GM19035 (cell line): ENCODE results near the gene FAM89A.
A peak's percentile ranks its signal among the peaks of the same experiment; 100 is the strongest.

Source experiments
- ATAC-seq: cut with Tn5 transposase; IDR thresholded peaks from one replicate; pipeline ENCODE4 v1.9.1; 2021; ENCODE audit not compliant: unreplicated experiment

The FAM89A gene

DNA sequence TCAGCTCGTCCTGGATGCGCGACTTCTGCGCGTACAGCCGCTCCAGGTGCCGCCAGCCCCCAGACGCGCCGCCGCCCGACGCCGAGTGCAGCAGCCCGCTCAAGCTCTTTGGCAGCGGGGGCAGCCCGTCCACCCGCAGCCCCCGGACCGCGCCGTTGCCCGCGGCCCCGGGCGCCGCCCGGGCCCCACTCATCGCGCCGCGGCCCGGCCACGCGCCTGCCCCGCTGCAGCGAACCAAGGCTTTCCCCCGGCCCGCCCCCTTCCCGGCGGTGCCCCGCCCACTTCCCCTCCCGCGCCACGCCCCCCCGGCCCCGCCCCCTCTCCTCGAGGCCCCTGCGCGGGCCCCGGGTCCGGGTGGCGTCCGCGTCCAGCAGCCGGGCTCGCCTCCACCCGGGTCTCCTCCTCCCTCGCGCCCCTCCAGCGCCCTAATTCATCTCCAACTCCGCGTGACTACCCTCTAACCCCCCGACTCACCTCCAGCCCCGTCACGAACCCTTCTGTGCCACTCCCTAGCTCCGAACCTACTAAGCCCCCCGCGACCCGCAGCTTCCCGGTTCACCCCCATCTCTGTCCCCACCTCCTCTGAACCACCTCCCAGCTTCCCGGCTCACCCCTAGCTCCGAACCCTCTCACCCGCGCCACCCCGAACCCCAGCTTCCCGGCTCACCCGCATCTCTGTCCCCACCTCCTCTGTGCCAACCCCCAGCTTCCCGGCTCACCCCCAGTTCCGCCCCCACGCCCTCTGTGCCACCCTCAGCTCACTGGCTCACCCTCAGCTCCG is at the start of gene FAM89A:
FAM89A (minus strand) TSS at position 236 of the 781 bp plus-strand sequence; CDS start at position 193, 43 bp downstream.
- ATAC-seq, result peak; percentile 71

DNA sequence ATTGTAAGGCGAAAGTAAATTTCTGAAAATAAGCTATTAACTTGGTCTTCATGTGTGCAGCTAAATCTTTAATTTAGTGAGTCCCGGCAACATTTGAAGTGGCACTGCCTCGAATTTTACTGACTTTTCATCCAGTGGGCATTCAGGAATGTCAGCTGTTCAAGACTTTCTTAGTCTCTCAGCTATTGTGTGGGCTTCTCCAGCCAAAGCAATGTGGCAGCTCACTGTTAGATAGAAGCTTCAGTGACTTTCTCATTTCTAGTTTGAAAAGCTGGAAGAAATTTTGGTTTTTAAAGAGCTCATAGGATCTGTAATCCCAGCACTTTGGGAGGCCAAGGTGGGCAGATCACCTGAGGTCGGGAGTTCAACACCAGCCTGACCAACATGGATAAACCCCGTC is 44.3 kb upstream of the FAM89A start:
- ATAC-seq, result no peak

DNA sequence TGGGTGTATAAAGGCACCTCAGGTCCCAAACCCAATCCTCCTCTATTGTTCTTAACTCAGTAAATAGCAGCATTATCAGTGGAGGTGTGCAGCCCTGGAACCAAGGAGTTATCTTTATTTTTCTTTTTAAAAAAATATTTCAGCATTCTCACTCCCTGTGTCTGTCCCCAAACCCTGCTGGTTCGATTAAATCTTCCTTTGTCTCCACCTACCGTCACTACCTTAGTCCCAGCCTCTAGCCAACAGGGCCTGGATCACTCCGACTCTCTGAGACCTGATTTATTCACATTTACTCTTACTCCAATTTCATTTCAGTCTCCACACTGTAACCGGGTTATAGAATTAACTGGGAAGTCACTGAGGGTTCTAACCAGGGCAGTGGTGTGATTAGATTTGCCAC is 39.1 kb upstream of the FAM89A start:
- no peak for ATAC-seq

DNA sequence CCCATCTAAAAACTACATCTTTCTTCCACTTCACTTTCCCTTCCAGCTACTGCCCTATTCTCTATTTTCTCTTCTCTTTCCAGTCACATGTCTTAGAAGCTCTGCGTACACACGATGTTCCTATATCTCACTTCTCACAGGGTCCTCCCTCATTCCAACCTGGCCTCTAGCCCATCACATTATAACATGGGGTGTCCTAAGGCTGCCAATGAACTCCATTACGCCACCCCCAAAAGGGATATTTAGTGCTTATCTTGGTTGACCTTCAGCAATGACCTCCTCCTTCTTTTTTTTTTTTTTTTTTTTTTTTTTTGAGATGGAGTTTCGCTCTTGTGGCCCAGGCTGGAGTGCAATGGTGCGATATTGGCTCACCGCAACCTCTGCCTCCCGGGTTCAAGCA is 38.2 kb upstream of the FAM89A start:
- ATAC-seq, result no peak

DNA sequence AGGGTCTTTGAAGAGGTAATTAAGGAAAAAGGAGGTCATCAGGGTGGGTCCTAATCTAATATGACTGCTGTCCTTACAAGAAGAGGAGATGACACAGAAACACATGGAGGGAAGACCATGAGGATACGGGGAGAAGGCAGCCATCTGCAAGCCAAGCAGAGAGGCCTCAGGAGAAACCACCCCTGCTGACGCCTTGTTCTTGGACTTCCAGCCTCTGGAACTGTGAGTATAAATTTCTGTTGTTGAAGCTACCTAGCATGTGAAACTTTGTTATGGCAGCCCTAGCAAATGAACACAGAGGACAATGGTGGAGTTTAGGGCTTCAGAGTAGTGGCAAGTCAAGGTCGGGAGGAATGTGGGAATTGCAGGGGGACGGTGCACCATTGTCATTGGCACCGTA is 36.7 kb upstream of the FAM89A start:
- ATAC-seq, result no peak

DNA sequence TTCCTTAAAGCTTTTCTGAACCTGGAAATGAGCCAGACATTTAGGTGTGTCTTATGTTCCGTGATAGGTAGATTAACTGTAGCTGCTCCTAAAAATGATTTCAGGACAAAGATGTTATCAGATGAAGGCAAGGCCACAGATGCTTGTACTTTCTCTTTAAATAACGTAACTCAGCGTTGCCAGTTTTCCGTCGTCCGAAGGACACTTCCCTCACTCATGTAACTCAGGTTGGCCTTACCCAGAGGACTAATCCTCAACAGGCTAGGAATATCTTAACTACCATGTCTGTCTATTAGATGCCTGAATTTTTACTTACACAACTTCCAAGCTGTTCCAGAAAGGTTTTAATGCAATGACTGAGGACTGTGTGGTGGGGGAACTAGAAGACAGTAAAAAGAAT is 35.4 kb upstream of the FAM89A start:
- ATAC-seq, result no peak

DNA sequence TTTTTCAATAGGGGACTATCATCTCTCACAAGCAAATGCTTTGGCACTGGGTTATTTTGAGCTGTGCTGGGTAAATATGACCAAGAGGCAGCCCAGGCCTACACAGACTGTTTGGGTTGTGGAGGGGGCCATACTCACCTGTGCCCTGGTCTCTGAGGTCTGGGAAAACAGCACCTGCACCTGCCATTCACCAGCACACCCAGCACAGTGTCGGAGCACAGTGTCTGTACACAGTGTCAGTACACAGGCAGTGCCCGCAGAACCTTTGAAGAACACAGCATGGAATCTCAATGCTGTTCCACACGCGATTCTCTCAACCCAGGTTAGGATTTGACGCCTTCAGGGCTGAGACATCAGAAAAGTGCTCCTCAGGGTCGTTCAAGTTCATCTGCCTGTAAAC is 35.0 kb upstream of the FAM89A start:
- no peak for ATAC-seq

DNA sequence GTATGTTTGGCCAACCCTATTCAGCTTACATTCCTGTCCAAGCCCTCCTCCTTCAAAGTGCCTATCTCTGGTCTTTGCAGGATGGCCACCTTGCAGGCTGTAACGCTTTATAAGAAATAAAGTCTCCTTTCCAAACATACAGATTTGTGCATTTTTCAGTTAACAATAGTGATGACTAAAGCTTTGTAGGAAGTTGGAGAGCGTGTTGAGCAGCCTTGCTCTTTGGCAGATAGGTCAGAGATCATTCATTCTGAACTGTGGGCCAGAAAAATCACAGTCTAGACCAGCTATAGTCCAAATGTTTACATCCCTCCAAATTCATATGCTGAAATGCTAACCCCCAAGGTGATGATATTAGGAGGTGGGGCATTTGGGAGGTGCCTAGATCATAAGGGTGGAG is 34.0 kb upstream of the FAM89A start:
- ATAC-seq, result no peak

DNA sequence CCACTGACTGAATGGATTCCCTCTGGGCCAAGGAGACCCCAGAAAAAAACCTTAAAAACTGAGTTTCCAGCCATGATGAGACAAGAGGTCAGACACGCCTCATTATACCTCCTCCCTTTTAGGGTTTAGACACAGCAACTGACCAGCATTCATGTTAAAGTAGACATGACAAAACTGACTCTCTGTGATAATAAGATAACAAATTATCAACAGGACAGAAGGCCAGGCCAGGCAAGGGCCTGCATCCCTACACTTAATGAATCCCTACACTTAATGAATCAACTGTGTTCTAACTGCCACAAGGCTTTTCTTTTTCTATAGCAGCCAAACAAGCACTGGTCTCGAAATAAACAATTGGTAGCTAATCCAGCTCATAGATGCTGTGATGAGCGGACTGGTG is 33.3 kb upstream of the FAM89A start:
- ATAC-seq, result no peak

DNA sequence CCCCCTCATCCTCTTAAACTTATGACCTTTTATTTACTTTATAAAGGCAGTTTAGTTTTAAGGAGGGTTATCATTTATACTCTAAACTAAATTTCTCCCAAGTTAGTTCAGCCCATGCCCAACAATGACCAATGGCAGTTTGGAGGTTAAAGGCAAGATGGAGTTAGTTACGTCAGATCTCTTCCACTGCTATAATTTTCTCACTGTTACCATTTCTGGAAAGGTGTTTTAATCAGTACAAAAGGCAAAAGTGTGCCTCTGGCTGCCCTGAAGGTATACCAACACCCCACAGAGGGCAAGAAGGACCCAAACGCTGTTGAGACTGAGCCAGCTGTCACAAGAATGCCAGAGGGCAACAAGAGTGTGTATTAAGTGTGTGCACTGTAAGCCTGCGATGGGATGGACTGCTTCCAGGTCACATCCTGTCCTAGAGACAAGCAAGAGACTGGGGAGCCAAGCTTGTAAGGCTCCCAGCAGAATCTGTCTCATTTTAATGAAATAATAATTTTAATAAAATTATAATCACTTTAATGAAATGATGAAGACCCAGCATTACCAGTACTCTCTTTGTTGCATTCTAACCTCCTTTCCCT is 32.5 kb upstream of the FAM89A start:
- no peak for ATAC-seq

DNA sequence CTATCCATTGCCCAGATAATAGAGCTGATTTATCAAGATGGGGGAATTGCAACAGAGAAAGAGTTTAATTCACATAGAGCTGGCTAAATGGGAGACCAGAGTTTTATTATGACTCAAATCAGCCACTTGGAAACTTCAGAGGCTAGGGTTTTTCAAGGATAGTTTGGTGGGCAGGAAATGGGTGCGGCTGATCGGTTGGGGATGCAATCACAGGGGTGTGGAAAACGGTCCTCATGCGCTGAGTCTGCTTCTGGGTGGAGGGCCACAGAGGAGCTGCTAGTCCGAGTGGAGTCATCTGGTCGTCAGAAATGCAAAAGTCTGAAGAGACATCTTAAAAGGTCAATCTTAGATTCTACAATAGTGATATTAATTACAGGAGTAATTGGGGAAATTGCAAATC is 32.0 kb upstream of the FAM89A start:
- no peak for ATAC-seq

DNA sequence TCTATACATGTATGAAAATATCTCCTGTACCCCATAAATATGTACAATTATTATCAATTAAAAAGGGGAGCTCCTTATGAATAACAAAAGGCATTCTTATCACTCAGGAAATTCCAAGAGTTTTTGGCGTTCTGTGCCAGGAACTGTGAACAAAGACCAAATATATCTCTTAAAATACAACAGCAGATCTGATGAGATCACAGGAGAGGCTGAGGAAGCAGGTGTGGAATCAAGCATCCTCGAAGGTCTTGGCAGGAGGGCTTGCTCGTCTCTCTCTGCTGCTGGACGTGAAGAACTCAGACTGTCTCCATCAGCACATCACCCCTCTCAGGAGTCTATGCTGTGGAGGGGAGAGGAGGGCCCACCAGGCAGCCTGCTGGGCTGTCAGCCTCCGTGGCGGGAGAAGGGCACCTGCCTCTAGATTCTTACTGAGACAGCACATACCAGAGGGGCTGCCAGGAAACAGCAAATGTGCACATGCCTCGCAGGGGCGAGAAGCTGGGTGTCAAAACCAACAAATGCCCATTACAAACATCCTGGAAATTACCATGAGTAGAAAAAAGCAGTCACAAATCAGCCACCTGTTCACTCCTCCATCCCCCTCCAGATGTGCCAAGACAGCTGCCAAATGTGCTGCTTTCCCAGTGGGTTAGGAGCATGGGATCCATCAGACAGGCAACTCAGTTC is 30.8 kb upstream of the FAM89A start:
- no peak for ATAC-seq

DNA sequence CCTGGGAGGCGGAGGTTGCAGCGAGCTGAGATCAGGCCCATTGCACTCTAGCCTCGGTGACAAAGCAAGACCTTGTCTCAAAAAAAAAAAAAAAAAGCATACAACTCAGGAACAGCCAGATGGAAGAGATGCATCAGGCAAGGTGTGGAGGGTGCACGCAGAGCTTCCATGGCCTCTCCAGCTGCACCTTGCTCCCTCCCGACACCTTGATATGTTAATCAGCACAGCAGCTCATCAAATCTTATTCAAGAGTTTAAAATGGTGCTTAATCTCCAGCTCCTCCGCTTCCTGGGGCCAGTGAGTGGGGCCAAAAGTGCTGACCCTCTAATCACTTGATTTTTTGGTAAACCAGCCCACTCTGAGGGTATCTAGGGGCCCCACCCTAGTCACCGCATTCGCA is 29.3 kb upstream of the FAM89A start:
- ATAC-seq, result no peak

DNA sequence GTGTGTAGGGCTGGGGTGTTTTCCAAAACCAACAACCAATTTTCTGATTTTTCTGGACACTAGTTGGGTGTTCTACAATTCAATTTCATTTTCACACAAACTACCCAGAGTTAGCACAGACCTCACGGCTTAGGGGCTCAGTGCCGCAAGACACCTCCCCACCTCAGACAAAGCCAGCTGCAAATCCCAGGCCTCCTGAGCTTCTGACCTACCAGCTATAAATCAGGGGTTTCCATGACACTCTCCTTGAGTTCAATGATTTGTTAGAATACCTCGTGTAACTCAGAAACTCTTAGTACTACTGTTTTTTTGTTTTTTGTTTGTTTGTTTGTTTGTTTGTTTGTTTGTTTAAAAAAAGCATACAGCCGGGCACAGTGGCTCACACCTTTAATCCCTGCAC is 28.7 kb upstream of the FAM89A start:
- no peak for ATAC-seq

DNA sequence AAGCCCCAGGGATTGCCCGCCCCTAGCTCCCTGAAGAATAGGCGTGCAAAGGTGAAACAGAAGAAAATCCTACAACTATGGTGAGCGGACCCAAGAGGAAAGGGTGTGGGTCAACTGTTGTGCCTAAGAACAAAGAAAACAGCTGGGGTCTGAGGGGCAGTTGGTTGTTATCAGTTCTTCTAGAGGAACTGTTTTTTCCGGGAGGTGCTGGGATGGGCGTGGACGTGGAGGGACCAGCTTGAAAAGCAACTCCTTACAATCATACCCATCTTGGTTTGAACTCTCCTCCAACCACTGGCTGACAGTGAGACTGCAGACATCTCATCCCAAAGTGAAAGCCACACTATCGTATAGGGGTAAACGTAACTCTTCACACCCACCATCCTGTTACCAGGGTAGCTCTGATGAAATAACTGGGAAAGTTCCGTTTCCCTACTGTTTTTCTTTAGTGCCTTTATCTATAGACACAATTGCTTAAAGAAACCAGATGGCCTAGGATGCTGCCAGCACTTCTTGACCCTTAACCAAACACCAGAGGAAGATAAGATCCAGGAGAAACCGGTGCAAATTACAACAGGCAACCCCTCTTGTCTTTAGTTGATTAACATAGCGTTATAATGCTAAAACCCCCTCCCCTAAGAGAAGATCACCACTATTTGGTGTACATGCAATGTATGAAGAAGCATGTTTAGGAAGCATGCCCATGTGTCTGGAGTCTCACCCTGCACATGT is 25.6 kb upstream of the FAM89A start:
- ATAC-seq, result no peak

DNA sequence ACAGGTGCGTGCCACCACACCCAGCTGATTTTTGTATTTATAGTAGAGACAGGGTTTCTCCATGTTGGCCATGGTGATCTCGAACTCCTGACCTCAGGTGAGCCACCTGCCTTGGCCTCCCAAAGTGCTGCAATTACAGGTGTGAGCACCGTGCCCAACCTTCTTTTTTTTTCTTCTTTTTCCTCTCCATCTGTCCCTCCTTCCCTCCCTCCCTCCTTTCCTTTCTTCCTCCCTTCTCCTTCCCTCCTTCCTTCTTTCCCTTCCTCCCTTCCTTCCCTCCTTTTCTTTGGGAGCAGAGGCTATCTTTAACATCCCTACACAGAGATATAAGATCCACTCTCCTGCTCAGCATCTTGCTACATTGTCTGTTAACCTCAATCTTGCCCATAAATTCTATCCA is 24.4 kb upstream of the FAM89A start:
- ATAC-seq, result no peak

DNA sequence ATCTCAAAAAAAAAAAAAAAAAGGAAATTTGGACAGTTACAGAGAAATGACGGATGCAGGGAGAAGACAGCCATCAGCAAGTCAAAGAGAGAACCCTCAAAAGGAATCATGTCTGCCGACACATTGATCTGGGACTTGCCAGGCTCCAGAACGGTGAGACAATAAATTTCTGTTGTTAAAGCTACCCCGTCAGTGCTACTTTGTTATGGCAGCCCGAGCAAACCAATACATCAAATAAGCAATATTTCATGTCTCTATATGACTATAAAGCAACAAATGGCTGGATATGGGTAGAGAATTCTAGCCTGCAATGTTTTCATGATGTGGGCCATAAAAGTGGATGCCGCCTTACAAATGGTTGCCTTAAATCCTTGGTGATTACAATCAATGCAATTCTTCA is 23.3 kb upstream of the FAM89A start:
- ATAC-seq, result no peak

DNA sequence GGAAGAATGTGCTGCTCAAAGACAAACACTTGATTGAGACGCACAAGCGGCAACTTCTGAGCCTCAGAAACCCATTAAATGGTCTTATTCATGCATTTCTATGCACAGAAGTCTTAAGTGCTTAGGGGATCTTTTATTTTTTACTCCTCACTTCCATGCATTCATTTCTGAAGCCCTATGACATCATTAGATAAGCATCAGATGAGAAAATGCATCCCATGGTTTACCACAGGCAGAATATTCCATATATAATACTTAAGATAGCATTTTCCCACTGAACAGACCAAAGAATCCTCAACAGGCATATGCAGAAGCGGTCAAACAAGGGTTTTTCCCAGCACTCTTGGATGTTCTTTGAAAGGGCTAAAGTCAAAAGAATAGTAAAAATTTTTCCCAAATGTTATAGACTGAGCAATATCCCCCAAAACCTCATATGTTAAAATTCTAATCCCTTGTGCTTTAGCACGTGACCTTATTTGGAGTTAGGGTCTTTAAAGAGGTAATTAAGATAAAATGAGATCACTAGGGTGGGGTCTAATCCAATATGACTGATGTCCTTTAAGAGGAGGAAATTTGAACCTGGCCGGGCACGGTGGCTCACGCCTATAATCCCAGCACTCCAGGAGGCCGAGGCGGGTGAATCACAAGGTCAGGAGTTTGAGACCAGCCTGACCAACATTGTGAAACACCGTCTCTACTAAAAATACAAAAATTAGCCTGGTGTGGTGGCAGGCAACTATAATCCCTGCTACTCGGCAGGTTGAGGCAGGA is 22.6 kb upstream of the FAM89A start:
- ATAC-seq, result no peak

DNA sequence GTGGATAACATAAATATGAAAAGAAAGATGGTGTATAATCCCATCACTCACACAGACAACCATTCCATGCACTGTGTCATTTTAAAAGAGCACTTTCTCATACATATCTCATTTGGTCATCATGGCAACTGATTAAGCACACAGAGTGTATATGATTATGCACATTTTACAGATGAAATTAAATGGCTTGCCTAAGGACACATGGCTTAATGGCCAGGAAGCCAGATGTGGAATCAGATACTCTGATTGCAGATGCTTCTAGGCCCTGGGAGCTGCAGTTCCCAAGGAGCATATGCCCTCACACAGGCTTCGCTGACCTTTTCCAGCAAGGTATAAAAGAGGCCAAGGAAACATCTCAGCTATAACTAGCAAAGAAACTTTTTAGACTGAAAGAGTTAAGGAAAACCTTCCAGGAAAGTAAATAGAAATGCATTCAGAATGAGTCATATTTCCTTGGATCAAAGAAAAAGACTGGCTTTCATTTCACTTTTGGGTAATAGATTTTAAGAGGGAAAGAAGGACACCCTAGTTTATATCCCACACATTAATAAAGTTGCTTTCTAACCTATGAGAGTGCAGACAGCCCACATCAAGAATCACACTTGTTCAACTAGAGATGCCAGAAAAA is 19.6 kb upstream of the FAM89A start:
- no peak for ATAC-seq

DNA sequence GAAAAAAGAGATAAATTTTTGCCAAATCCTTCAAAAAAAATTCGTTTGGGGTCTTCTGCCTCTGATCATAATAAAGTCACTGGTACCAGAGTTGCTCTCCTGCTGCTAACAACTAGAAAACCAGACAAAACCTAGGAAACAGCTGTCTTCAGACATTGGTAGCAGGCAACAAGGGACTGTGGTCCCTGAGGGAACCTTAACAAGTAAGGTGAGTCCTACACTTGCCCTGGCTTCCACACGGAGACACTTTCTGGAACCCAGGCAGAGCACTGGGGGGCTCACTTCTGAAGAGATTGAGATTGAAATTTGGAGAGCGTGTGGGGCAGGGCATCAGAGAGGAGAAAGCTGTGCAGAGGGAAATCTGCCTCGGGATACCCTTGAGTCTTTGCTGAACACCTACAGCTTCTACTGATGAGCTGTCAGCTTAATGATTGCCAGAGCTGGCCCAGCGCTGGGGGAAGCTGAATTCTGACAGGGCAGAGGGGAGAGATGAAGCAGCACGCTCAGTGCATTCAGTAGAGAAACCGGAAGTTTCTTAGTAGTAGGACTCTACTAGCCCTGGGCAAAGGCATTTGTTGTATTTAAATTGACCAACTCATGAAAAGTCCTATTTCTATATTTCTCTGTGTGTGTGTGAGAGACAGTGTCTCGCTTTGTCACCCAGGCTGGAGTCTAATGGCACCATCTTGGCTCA is 18.5 kb upstream of the FAM89A start:
- no peak for ATAC-seq
